Measurements from ENCODE around the gene CD40.

The CD40 gene

GRCh38 chr20:46172961-46173536, 54.9 kb downstream of the CD40 start:
- DNase-seq (ENCODE audit: low spot score) = no peak

- no peak for DNase-seq (ENCODE audit: low spot score)
Observed at GRCh38 chr20:46173652-46174468, 55.7 kb downstream of the CD40 start.

GRCh38 chr20:46174469-46175126, 56.5 kb downstream of the CD40 start:
- no peak for DNase-seq (ENCODE audit: low spot score)

- no peak for DNase-seq (ENCODE audit: low spot score)
Observed at GRCh38 chr20:46175127-46175494, 57.0 kb downstream of the CD40 start.

GRCh38 chr20:46176739-46177378, 58.7 kb downstream of the CD40 start:
- no peak for DNase-seq (ENCODE audit: low spot score)

GRCh38 chr20:46177768-46178167, 59.7 kb downstream of the CD40 start:
- DNase-seq (ENCODE audit: low spot score) = no peak

- no peak for DNase-seq (ENCODE audit: low spot score)
Observed at GRCh38 chr20:46178891-46179290, 60.8 kb downstream of the CD40 start.

Data from putamen (tissue), 1 donor.